Lower leg skin (tissue), 3 donors: ENCODE results near the gene GNG4.

ENCODE experiments used
- POLR2A ChIP-seq, 2 donors: fragments of 450-650 bp; IDR thresholded peaks; one replicate each; pipeline ENCODE4 v1.6.1; 2016 to 2017; ENCODE audit warnings: antibody characterized with exemption in 2 of 2, mild to moderate bottlenecking in 1 of 2, moderate library complexity in 1 of 2
- TF ChIP-seq, protein P1 (sequence below), 3 donors: fragments of 450-650 bp; IDR thresholded peaks; one replicate each; pipeline ENCODE4 v1.5.1; 2016; ENCODE audit warnings: antibody characterized with exemption in 3 of 3, mild to moderate bottlenecking in 3 of 3, moderate library complexity in 2 of 3

DNA sequence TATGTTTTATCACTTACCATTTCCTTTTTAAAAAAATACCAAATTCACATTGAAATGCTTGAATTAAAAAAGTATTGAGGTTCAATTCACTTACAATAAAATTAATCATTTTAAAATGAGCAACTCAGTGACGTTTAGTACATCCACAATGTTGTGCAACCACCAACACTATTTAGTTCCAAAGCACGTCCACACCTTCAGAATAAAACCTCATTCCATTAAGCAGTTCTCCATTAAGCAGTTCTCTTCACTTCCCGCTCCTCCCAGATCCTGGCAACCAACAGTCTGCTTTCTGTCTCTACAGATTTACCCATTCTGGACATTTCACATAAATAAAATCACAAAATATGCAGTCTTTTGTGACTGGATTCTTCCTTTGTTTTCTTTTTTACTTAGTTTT, 41.3 kb downstream of the GNG4 start:
- TF ChIP-seq, protein P1, sequence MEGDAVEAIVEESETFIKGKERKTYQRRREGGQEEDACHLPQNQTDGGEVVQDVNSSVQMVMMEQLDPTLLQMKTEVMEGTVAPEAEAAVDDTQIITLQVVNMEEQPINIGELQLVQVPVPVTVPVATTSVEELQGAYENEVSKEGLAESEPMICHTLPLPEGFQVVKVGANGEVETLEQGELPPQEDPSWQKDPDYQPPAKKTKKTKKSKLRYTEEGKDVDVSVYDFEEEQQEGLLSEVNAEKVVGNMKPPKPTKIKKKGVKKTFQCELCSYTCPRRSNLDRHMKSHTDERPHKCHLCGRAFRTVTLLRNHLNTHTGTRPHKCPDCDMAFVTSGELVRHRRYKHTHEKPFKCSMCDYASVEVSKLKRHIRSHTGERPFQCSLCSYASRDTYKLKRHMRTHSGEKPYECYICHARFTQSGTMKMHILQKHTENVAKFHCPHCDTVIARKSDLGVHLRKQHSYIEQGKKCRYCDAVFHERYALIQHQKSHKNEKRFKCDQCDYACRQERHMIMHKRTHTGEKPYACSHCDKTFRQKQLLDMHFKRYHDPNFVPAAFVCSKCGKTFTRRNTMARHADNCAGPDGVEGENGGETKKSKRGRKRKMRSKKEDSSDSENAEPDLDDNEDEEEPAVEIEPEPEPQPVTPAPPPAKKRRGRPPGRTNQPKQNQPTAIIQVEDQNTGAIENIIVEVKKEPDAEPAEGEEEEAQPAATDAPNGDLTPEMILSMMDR (IDR thresholded peaks at IDR 0.05), result no peak
- no peak for TF ChIP-seq POLR2A (IDR thresholded peaks at IDR 0.05)
